Nephron progenitor cell (in vitro differentiated cells): ENCODE data around the gene CDH4.

Source experiments
- DNase-seq: peaks from one replicate; pipeline ENCODE4 v3.0.0; 2021
- H3K27ac Mint-ChIP-seq: 2 replicates; pipeline ENCODE4 v1.8.0; 2021; ENCODE audit warnings: mild to moderate bottlenecking, moderate library complexity, mixed read lengths
- H3K27me3 Mint-ChIP-seq: 2 replicates; pipeline ENCODE4 v1.8.0; 2021; ENCODE audit warnings: mild to moderate bottlenecking, low read depth, mixed read lengths; ENCODE audit not compliant: poor library complexity
- H3K36me3 Mint-ChIP-seq: 2 replicates; pipeline ENCODE4 v1.8.0; 2021; ENCODE audit warnings: low read depth, mixed read lengths
- H3K4me1 Mint-ChIP-seq: 2 replicates; pipeline ENCODE4 v1.8.0; 2021; ENCODE audit warnings: mixed read lengths
- H3K4me3 Mint-ChIP-seq: 2 replicates; pipeline ENCODE4 v1.8.0; 2021; ENCODE audit warnings: mild to moderate bottlenecking, moderate library complexity, mixed read lengths
- H3K9me3 Mint-ChIP-seq: 2 replicates; pipeline ENCODE4 v1.8.0; 2021; ENCODE audit warnings: mild to moderate bottlenecking, moderate library complexity, mixed read lengths
- CTCF ChIP-seq: fragments of 200-600 bp; sonication (generic); IDR thresholded peaks from 2 replicates; pipeline ENCODE4 v1.5.0; 2021; ENCODE audit warnings: antibody characterized with exemption

CDH4 gene

GRCh38 chr20:61746781-61747180, 494.7 kb downstream of the CDH4 start:
- TF ChIP-seq CTCF, result no peak
- peaks cover 26% of the 10 kb centered on the region for H3K9me3 Mint-ChIP-seq
- H3K36me3 Mint-ChIP-seq, result no peaks in the 10 kb centered on the region
- H3K27me3 Mint-ChIP-seq, result peaks cover 8% of the 10 kb centered on the region
- H3K4me3 Mint-ChIP-seq, result no peak overlapping the region
- H3K4me1 Mint-ChIP-seq, result peaks cover 5% of the 10 kb centered on the region
- no peak for DNase-seq
- no peak overlapping the region for H3K27ac Mint-ChIP-seq

GRCh38 chr20:61748376-61748775, 496.3 kb downstream of the CDH4 start:
- Mint-ChIP-seq H3K9me3 (peaks cover 31% of the 10 kb centered on the region), H3K4me3 (no peak overlapping the region), H3K4me1 (peaks cover 10% of the 10 kb centered on the region), H3K27ac (no peak overlapping the region), H3K27me3 (peaks cover 8% of the 10 kb centered on the region), H3K36me3 (no peaks in the 10 kb centered on the region)
- no peak for DNase-seq
- TF ChIP-seq CTCF, result no peak

- Mint-ChIP-seq H3K9me3 (peaks cover 31% of the 10 kb centered on the region), H3K27me3 (peaks cover 3% of the 10 kb centered on the region), H3K4me3 (no peak overlapping the region), H3K4me1 (peaks cover 16% of the 10 kb centered on the region), H3K36me3 (no peaks in the 10 kb centered on the region), H3K27ac (no peak overlapping the region)
- no peak for DNase-seq
- no peak for TF ChIP-seq CTCF
Measured at GRCh38 chr20:61749406-61750075, 497.5 kb downstream of the CDH4 start.

DNA sequence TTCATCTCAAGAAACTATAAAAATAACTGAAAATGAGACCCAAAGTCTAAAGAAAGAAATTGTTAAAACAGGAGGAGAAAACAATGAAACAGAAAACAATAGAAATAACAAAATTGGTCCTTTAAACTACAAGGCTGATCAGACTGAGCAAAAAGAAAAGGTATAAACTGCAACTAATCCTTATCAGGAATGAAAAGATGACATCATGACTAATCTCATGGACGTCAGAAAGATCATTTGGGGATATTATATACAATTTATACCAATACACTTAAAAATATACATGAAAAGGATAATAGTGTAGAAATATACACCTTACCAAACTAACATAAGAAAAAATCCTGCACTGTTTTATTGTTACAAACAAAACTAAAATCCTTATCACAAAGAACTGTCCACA, 498.0 kb downstream of the CDH4 start:
- Mint-ChIP-seq H3K27ac (no peak overlapping the region), H3K9me3 (peaks cover 31% of the 10 kb centered on the region), H3K4me3 (no peak overlapping the region), H3K27me3 (peaks cover 3% of the 10 kb centered on the region), H3K4me1 (peaks cover 16% of the 10 kb centered on the region), H3K36me3 (no peaks in the 10 kb centered on the region)
- no peak for DNase-seq
- no peak for TF ChIP-seq CTCF

- Mint-ChIP-seq H3K27ac (no peak overlapping the region), H3K4me3 (no peak overlapping the region), H3K36me3 (no peaks in the 10 kb centered on the region), H3K9me3 (peaks cover 23% of the 10 kb centered on the region), H3K4me1 (peaks cover 27% of the 10 kb centered on the region), H3K27me3 (no peaks in the 10 kb centered on the region)
- DNase-seq, result no peak
- TF ChIP-seq CTCF, result no peak
Measured at GRCh38 chr20:61752576-61752975, 500.5 kb downstream of the CDH4 start.

DNA sequence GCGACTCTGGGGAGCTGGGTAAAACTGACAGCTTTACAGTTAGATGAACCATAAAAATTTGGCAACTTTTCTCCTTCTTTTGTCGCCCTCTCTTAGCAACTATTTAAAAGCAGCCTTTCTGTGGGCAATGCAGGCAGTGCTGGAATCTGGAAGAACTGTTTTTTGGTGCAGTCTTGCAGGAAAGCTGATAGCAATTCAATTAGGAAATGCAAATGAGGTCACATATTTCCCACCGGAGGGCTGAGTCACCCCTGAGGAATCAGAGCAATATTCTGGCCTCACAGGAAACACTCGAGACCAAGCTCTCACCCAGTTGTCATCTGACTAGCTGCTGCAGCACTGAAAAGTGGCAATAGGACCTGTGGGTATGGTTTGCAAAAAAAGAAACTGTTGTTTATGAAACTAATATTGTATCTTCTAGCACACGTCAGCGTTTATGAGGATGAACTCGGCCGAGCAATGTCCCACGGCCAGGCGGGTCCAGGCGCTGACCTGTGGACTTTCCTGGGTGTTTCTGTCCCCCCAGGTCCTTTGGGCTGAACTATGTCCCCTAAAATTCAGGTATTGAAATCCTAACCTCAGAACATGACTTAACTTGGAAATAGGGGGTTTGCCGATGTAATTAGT, 501.4 kb downstream of the CDH4 start:
- H3K4me3 Mint-ChIP-seq, result no peak overlapping the region
- peaks cover 34% of the 10 kb centered on the region for H3K4me1 Mint-ChIP-seq
- H3K27me3 Mint-ChIP-seq, result peaks cover 2% of the 10 kb centered on the region
- H3K36me3 Mint-ChIP-seq, result no peaks in the 10 kb centered on the region
- peaks cover 21% of the 10 kb centered on the region for H3K9me3 Mint-ChIP-seq
- no peak for TF ChIP-seq CTCF
- no peak for DNase-seq
- no peak overlapping the region for H3K27ac Mint-ChIP-seq
